Fibroblast of mammary gland (primary cell): Measurements from ENCODE around the gene ATPAF2.

Source experiments
- DNase-seq: peaks from one replicate; pipeline ENCODE4 v3.0.0-alpha.2; 2010; ENCODE audit warnings: low read depth
- H3K4me3 ChIP-seq: 2 replicates; pipeline ENCODE4 v1.5.1; 2011; ENCODE audit warnings: low read depth, mild to moderate bottlenecking, low read length, moderate library complexity; ENCODE audit not compliant: control insufficient read depth
- TF ChIP-seq, protein P1 (sequence below): conservative IDR thresholded peaks from 2 replicates; pipeline ENCODE4 v1.5.1; 2011; ENCODE audit warnings: low read depth, low read length, inconsistent platforms; ENCODE audit not compliant: control insufficient read depth, insufficient read depth

The ATPAF2 gene

DNA sequence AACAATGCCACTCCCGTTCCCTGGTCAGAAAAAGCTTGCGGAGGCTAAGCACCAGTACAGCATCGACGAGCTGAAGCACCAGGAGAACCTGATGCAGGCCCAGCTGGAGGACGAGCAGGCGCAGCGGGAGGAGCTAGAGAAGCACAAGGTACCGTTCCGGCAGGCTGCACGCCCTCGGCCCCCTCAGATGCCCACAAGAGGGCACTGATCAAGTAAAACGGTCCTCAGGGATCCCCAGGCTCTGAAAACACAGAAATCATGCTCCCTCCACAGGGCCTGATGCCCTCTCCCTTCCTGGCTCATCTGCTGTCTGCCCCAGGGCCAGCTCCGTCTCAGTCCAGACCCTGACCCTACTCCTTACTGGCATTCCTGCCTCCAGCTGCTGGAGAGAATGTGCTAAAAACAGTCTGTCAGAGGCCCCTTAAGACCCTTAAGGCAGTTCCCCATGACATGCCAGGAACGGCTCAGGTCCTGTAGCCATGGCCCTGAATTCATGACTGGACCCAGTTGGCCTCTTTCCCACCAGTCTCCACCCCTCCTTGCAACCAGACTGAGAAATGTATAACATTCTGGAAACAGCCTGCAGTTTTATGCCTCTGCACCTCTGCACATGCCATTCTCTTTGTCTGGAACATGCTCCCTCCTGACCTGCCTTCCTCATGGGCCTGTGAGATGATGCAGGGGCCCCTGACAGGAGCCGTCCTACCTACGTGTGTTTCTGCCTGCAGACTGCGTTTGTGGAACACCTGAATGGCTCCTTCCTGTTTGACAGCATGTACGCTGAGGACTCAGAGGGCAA is 44.5 kb downstream of the ATPAF2 start:
- TF ChIP-seq, protein P1, sequence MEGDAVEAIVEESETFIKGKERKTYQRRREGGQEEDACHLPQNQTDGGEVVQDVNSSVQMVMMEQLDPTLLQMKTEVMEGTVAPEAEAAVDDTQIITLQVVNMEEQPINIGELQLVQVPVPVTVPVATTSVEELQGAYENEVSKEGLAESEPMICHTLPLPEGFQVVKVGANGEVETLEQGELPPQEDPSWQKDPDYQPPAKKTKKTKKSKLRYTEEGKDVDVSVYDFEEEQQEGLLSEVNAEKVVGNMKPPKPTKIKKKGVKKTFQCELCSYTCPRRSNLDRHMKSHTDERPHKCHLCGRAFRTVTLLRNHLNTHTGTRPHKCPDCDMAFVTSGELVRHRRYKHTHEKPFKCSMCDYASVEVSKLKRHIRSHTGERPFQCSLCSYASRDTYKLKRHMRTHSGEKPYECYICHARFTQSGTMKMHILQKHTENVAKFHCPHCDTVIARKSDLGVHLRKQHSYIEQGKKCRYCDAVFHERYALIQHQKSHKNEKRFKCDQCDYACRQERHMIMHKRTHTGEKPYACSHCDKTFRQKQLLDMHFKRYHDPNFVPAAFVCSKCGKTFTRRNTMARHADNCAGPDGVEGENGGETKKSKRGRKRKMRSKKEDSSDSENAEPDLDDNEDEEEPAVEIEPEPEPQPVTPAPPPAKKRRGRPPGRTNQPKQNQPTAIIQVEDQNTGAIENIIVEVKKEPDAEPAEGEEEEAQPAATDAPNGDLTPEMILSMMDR, result peak; percentile 10
- DNase-seq, result peak; percentile 15
- H3K4me3 ChIP-seq, result no peak overlapping the region

DNA sequence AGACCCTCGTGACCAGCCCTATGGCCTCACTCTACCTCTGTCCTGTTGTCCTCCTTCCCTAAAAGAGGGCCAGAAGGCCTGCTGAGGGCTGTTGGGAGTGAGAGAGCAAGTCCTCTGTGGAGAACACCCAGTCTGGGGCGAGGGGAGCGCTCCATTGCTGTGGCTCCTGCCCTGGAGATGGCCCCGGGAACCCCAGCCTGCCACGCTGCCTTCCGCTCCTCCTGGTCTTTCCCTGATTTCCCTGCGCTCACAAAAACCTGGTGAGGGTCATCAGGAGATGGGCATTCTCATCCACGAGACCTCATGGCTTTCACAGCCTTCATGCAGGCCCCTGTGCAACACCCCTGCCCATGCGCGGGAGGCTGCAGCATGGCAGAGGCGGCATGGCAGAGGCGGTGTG is 45.1 kb downstream of the ATPAF2 start:
- TF ChIP-seq, protein P1, result no peak
- no peak overlapping the region for H3K4me3 ChIP-seq
- DNase-seq, result no peak

DNA sequence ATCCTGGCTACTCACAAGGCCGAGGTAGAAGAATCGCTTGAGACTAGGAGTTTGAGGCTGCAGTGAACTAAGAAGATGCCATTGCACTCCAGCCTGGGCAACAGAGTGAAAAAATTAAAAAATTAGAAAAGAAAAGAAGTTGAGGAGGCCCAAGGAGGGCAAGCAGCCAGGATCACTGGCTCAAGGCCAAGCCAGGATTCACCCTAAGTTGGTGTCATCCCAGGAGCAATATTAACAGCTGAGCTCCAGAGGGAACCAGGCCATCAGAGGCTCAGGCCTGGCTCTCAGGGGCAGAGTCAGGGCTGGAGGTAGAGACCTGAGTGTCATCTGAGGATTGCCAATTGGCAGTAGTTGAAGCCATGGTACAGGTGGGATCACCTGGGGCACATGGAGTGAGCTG is 45.6 kb downstream of the ATPAF2 start:
- no peak overlapping the region for H3K4me3 ChIP-seq
- peak; percentile 31 for DNase-seq
- TF ChIP-seq, protein P1, result no peak

DNA sequence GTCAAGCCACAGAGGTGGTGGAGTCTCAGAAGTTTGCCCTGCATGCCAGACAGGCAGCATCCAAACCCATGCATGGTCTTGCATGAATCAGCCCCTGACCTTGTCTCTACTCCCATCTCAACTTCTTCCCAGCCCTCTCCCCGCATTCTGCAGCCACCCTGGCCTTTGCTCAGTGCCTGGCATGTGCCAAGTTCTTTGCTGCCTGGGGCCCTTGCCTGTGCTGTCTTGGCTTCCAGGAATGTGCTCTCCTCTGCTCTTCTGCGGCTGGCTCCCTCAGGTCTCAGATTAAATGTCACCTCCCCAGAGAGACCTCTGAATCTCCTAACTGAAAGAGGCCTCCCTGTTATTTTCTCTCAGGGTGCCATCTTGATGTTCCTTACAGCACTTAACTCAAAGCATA is 48.7 kb downstream of the ATPAF2 start:
- TF ChIP-seq, protein P1, result no peak
- no peak overlapping the region for H3K4me3 ChIP-seq
- no peak for DNase-seq

DNA sequence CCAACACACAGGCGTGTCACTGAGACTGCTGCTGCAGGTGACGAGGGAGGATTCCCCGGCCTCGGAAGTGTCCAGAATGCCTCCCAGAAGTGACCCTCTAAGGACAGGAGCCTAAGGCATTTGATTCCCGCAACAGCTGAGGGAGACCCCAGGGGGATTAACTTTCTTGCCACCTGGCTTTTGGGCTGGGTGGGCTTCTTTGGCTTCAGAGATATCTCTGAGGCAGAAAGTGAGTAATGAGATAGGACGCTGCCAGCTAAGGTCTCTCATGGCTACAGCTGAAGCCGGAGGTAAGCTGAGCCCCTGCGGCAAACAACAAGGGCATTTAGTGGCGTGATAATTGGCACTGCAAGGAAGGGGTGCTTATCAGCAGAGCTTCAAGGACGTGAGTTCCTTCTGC is 49.4 kb downstream of the ATPAF2 start:
- TF ChIP-seq, protein P1, result no peak
- H3K4me3 ChIP-seq, result no peak overlapping the region
- DNase-seq, result no peak

DNA sequence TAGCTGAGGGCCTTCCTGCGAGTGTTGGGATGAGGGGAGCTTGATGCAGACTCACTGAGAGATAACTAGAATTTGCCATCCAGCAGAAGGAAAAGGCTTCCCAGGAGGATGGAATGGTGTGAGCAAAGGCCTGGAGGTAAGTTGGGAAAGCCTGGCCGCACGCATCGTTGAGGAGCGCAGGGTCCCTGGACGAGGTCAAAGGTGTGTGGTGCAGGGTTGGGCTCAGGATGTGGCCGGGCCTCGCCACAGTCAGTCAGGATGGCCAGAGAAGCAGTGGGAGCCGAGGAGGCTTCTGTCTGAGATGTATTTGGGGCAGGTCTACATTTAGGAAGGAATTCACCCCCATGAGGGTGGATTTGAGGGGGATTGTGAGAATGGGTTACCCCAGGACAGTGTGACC is 49.9 kb downstream of the ATPAF2 start:
- TF ChIP-seq, protein P1, result no peak
- H3K4me3 ChIP-seq, result no peak overlapping the region
- no peak for DNase-seq
